GM18508 (cell line): Measurements from ENCODE around the gene DNAJC1.
"Not testable (repeated sequence)": the region's sequence is repeated elsewhere in the genome, so short reads cannot be mapped to it uniquely, and the experiment has no call there.

Experiments used
- ATAC-seq: cut with Tn5 transposase; IDR thresholded peaks from one replicate; pipeline ENCODE4 v1.9.1; 2021; ENCODE audit warnings: moderate number of reproducible peaks; ENCODE audit not compliant: insufficient read depth, unreplicated experiment

DNAJC1 gene

GRCh38 chr10:21837487-21837886, 166.0 kb downstream of the DNAJC1 start:
- not testable (repeated sequence) for ATAC-seq

- ATAC-seq = not testable (repeated sequence)
Measured at GRCh38 chr10:21834574-21834973, 169.0 kb downstream of the DNAJC1 start.

GRCh38 chr10:21832821-21833130, 170.8 kb downstream of the DNAJC1 start:
- no peak for ATAC-seq

GRCh38 chr10:21831986-21832820, 171.3 kb downstream of the DNAJC1 start:
- ATAC-seq = no peak

- ATAC-seq = no peak
Measured at GRCh38 chr10:21830037-21830436, 173.5 kb downstream of the DNAJC1 start.

GRCh38 chr10:21827308-21827707, 176.2 kb downstream of the DNAJC1 start:
- ATAC-seq = no peak

- no peak for ATAC-seq
Measured at GRCh38 chr10:21826725-21827124, 176.8 kb downstream of the DNAJC1 start.

GRCh38 chr10:21825345-21825744, 178.2 kb downstream of the DNAJC1 start:
- no peak for ATAC-seq

GRCh38 chr10:21824409-21824808, 179.1 kb downstream of the DNAJC1 start:
- ATAC-seq = no peak

GRCh38 chr10:21823617-21824016, 179.9 kb downstream of the DNAJC1 start:
- ATAC-seq = no peak

- ATAC-seq = not testable (repeated sequence)
Measured at GRCh38 chr10:21822273-21822672, 181.3 kb downstream of the DNAJC1 start.

GRCh38 chr10:21820952-21821351, 182.6 kb downstream of the DNAJC1 start:
- no peak for ATAC-seq

GRCh38 chr10:21818416-21818815, 185.1 kb downstream of the DNAJC1 start:
- not testable (repeated sequence) for ATAC-seq

- ATAC-seq = no peak
Measured at GRCh38 chr10:21814866-21815265, 188.7 kb downstream of the DNAJC1 start.

- no peak for ATAC-seq
Measured at GRCh38 chr10:21813946-21814345, 189.6 kb downstream of the DNAJC1 start.

- ATAC-seq = no peak
Measured at GRCh38 chr10:21811245-21811585, 192.3 kb downstream of the DNAJC1 start.

GRCh38 chr10:21810582-21811244, 192.8 kb downstream of the DNAJC1 start:
- no peak for ATAC-seq

GRCh38 chr10:21808550-21808949, 195.0 kb downstream of the DNAJC1 start:
- ATAC-seq = no peak

- ATAC-seq = no peak
Measured at GRCh38 chr10:21807180-21807579, 196.3 kb downstream of the DNAJC1 start.

- no peak for ATAC-seq
Measured at GRCh38 chr10:21803374-21803773, 200.2 kb downstream of the DNAJC1 start.

GRCh38 chr10:21801609-21802008, 201.9 kb downstream of the DNAJC1 start:
- no peak for ATAC-seq
